B cell (primary cell): Measurements from ENCODE around the gene TNKS1BP1. TPM values are rescaled to one million over a fixed set of nuclear protein-coding genes. Genes with fewer than 3 reads are reported as not detected.

ENCODE experiments used
- ATAC-seq: fragments of 200-7000 bp; cut with Tn5 transposase; one replicate; pipeline ENCODE4 v1.10.0; 2021; ENCODE audit warnings: low read depth, mild to moderate bottlenecking, moderate number of reproducible peaks, moderate library complexity
- CTCF ChIA-PET: fragments of 350-600 bp; sonication (Branson Sonifier 250); formaldehyde crosslinking; loops from one replicate; lab custom pipeline; 2021; ENCODE audit warnings: antibody characterized with exemption, inconsistent platforms; lab: Charles Lee
- POLR2A ChIA-PET: fragments of 350-600 bp; sonication (Branson Sonifier 250); formaldehyde crosslinking; loops from one replicate; lab custom pipeline; 2021; ENCODE audit warnings: antibody characterized with exemption; lab: Charles Lee
- DNase-seq: peaks from one replicate; pipeline ENCODE4 v3.0.0; 2013
- H2AFZ ChIP-seq: 2 replicates; pipeline ENCODE4 v1.6.1; 2012; ENCODE audit warnings: mild to moderate bottlenecking, low read depth, low read length; ENCODE audit not compliant: insufficient read depth, poor library complexity, severe bottlenecking
- H3K27ac ChIP-seq, 2 donors: 1 replicate in 1 of 2; 2 replicates in 1 of 2; pipeline ENCODE4 v1.5.1; 2012 to 2013; ENCODE audit warnings: low read length in 2 of 2, mild to moderate bottlenecking in 2 of 2, moderate library complexity in 1 of 2
- H3K27me3 ChIP-seq, 4 experiments: fragments of 200-600 bp in 1 of 4; sonication (generic) in 1 of 4; replicated peaks in 1 of 4; 1 replicate in 2 of 4; 2 replicates in 2 of 4; pipeline versions ENCODE4 v1.6.1 to v1.7.0; 2013 to 2016; ENCODE audit warnings: low read length in 3 of 4, mild to moderate bottlenecking in 2 of 4, mixed read lengths in 1 of 4, moderate library complexity in 1 of 4; ENCODE audit not compliant: insufficient read depth in 4 of 4, control insufficient read depth in 3 of 4; ENCODE audit errors: control extremely low read depth in 1 of 4
- H3K36me3 ChIP-seq, 2 experiments: replicated peaks in 1 of 2; 1 replicate in 1 of 2; 2 replicates in 1 of 2; pipeline versions ENCODE4 v1.6.1 to v1.7.1; 2013; ENCODE audit warnings: low read length in 1 of 2; ENCODE audit not compliant: insufficient read depth in 2 of 2, control insufficient read depth in 1 of 2; ENCODE audit errors: control extremely low read depth in 1 of 2, extremely low read depth in 1 of 2
- H3K4me1 ChIP-seq, 2 donors: fragments of 200-600 bp in 1 of 2; sonication (generic) in 1 of 2; 1 replicate in 1 of 2; 2 replicates in 1 of 2; pipeline versions ENCODE4 v1.5.1 to v1.6.1; 2013 to 2017; ENCODE audit warnings: low read length in 2 of 2; ENCODE audit not compliant: control insufficient read depth in 2 of 2, insufficient read depth in 2 of 2
- H3K4me2 ChIP-seq: replicated peaks from 2 replicates; pipeline ENCODE3; 2012; ENCODE audit warnings: mild to moderate bottlenecking, low read depth, low read length; ENCODE audit not compliant: poor library complexity, severe bottlenecking
- H3K4me3 ChIP-seq, 5 experiments: fragments of 200-600 bp in 1 of 5; sonication (generic) in 1 of 5; 1 replicate in 3 of 5; 2 replicates in 2 of 5; pipeline versions ENCODE4 v1.5.1 to v1.7.0; 2011 to 2016; ENCODE audit warnings: low read length in 4 of 5, mild to moderate bottlenecking in 4 of 5, low read depth in 2 of 5, control low read depth in 1 of 5, moderate library complexity in 1 of 5; ENCODE audit not compliant: insufficient read depth in 1 of 5; ENCODE audit errors: control extremely low read depth in 1 of 5, extremely low read depth in 1 of 5
- H3K79me2 ChIP-seq: fragments of 200-600 bp; sonication (generic); one replicate; pipeline ENCODE4 v1.6.0; 2016; ENCODE audit warnings: low read length; ENCODE audit not compliant: control insufficient read depth, insufficient read depth
- H3K9ac ChIP-seq: fragments of 200-600 bp; sonication (generic); 2 replicates; pipeline ENCODE4 v1.6.1; 2017; ENCODE audit warnings: mild to moderate bottlenecking, low read length, moderate library complexity
- H3K9me3 ChIP-seq, 3 donors: one replicate each; pipeline versions ENCODE4 v1.6.1 to v1.7.1; 2013; ENCODE audit warnings: low read length in 2 of 3; ENCODE audit not compliant: control insufficient read depth in 2 of 3, insufficient read depth in 1 of 3; ENCODE audit errors: control extremely low read depth in 1 of 3
- H4K20me1 ChIP-seq: 2 replicates; pipeline ENCODE4 v1.6.0; 2012; ENCODE audit warnings: mild to moderate bottlenecking, low read length; ENCODE audit not compliant: insufficient read depth, control insufficient read depth, poor library complexity, severe bottlenecking
- H3K27ac Mint-ChIP-seq: one replicate; pipeline ENCODE4 v1.8.0; 2021; ENCODE audit warnings: mixed read lengths
- H3K27me3 Mint-ChIP-seq: one replicate; pipeline ENCODE4 v1.8.0; 2021; ENCODE audit warnings: mixed read lengths
- H3K4me1 Mint-ChIP-seq: one replicate; pipeline ENCODE4 v1.8.0; 2021; ENCODE audit warnings: mixed read lengths
- H3K4me3 Mint-ChIP-seq: one replicate; pipeline ENCODE4 v1.8.0; 2021; ENCODE audit warnings: mixed read lengths
- H3K9me3 Mint-ChIP-seq: one replicate; pipeline ENCODE4 v1.8.0; 2022; ENCODE audit warnings: mixed read lengths; ENCODE audit not compliant: insufficient read depth
- CTCF ChIP-seq: fragments of 200-600 bp; IDR thresholded peaks from one replicate; pipeline ENCODE4 v1.8.0; 2022; ENCODE audit warnings: antibody characterized with exemption, mild to moderate bottlenecking
- EZH2 ChIP-seq: IDR thresholded peaks from 2 replicates; pipeline ENCODE4 v1.6.1; 2012; ENCODE audit warnings: borderline replicate concordance, low read depth, mild to moderate bottlenecking, moderate library complexity, low read length; ENCODE audit not compliant: insufficient read depth, poor library complexity, severe bottlenecking
- WGBS: methylation state at CpG from one replicate; pipeline ENCODE4 v1.1.5; 2013; ENCODE audit warnings: missing lambda C conversion rate; ENCODE audit not compliant: insufficient coverage; 5-methylcytosine and 5-hydroxymethylcytosine counted together
- intact Hi-C: fragments of 100-400 bp; cut with micrococcal nuclease; formaldehyde crosslinking; loops from one replicate; pipeline ENCODE4 v1.10.0; 2022
- polyA plus RNA-seq: library from polyadenylated mRNA; depleted of rRNA; stranded (reverse); fragments of >200 nt; gene quantifications from 2 replicates; pipeline ENCODE4 v1.2.3, GENCODE V29; 2012
- total RNA-seq, 2 donors: library from RNA; stranded (reverse); fragments of 120-200 nt in 1 of 2; gene quantifications; 1 replicate in 1 of 2; 2 replicates in 1 of 2; pipeline versions ENCODE4 v1.2.3 to v1.2.4, GENCODE V29; 2013 to 2022

TNKS1BP1 gene
- total and polyA plus RNA-seq, 2 donors (not counting 1 experiment from before 2014, with no cell fraction given) = 2.2 to 12.2 TPM

DNA sequence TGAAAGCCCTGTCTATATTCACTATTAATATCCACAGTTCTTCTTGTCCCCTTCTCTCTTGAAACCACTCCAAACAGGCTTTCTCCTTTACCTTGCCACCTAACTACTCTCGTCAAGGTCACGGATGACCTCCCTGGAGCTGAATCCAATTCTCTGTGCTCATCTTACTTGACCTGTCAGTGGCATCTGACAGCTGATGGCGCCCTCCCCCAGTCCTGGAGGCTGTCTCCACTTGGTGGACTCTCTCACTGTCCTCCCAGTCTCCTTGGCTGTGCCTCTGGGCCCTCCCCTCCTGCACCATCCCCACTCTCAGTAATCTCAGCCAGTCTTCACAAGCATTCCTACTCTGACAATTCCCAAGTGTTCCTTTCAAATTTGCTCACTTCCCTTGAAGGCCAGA lies 8.7 kb downstream of the TNKS1BP1 start:
- DNase-seq (no peak), ATAC-seq (no peak)
- no peak overlapping the region for H3K27ac ChIP-seq
- no peak overlapping the region for H3K4me2 ChIP-seq
- no peak overlapping the region for H3K9ac ChIP-seq
- no peak overlapping the region for H2AFZ ChIP-seq
- no peak overlapping the region for H3K4me3 ChIP-seq
- POLR2A ChIA-PET = interaction anchor here (0.7 kb wide), 1 partner anchor 20 kb away, joined by 8 read pairs; the partner anchor contains the start of gene SSRP1
- peaks cover 9 to 10% of the 10 kb centered on the region in 2 donors for H3K4me1 ChIP-seq
- CTCF ChIA-PET = no interaction called here
- H4K20me1 ChIP-seq = no peaks in the 10 kb centered on the region
- H3K9me3 ChIP-seq = no peaks in the 10 kb centered on the region
- H3K4me1 Mint-ChIP-seq = peaks cover 6% of the 10 kb centered on the region
- H3K27me3 Mint-ChIP-seq = no peaks in the 10 kb centered on the region
- no peaks in the 10 kb centered on the region for H3K79me2 ChIP-seq
- no peak overlapping the region for H3K27ac Mint-ChIP-seq
- H3K9me3 Mint-ChIP-seq = no peaks in the 10 kb centered on the region
- peaks cover 0 to 5% of the 10 kb centered on the region in 2 experiments for H3K36me3 ChIP-seq
- no peak for TF ChIP-seq CTCF
- no peak for TF ChIP-seq EZH2
- no peak overlapping the region for H3K4me3 Mint-ChIP-seq
- WGBS = 78% methylated on average over 3 of the region's 3 CpGs
- peaks cover 0 to 9% (median 1%) of the 10 kb centered on the region in 4 experiments for H3K27me3 ChIP-seq
- intact Hi-C loops = no loop called here

- Mint-ChIP-seq H3K27ac (no peak overlapping the region), H3K9me3 (no peaks in the 10 kb centered on the region), H3K4me3 (no peak overlapping the region), H3K4me1 (peaks cover 8% of the 10 kb centered on the region), H3K27me3 (no peaks in the 10 kb centered on the region)
- CTCF ChIA-PET = no interaction called here
- Histone ChIP-seq H3K27ac (no peak overlapping the region), H3K27me3 (peaks cover 0 to 9% (median 1%) of the 10 kb centered on the region in 4 experiments), H3K79me2 (no peaks in the 10 kb centered on the region), H4K20me1 (no peaks in the 10 kb centered on the region), H3K9me3 (no peaks in the 10 kb centered on the region), H2AFZ (no peak overlapping the region), H3K4me1 (peaks cover 11% of the 10 kb centered on the region in 2 donors), H3K9ac (no peak overlapping the region), H3K4me3 (no peak overlapping the region), H3K4me2 (no peak overlapping the region), H3K36me3 (peaks cover 0 to 5% of the 10 kb centered on the region in 2 experiments)
- POLR2A ChIA-PET = interaction anchor here (0.7 kb wide), 1 partner anchor 20 kb away, joined by 8 read pairs; the partner anchor contains the start of gene SSRP1
- intact Hi-C loops = no loop called here
- 30% methylated on average over 8 of the region's 8 CpGs for WGBS
- ATAC-seq = no peak
- no peak for DNase-seq
- TF ChIP-seq CTCF (no peak), EZH2 (no peak)
Observed at GRCh38 chr11:57315491-57315890, 9.3 kb downstream of the TNKS1BP1 start.
